GM19035 (cell line): Measurements from ENCODE around the gene MLST8.
A peak's percentile ranks its signal among the peaks of the same experiment; 100 is the strongest.
"Not testable (repeated sequence)": the region's sequence is repeated elsewhere in the genome, so short reads cannot be mapped to it uniquely, and the experiment has no call there.

Source experiments
- ATAC-seq: cut with Tn5 transposase; IDR thresholded peaks from one replicate; pipeline ENCODE4 v1.9.1; 2021; ENCODE audit not compliant: unreplicated experiment

MLST8 gene

DNA sequence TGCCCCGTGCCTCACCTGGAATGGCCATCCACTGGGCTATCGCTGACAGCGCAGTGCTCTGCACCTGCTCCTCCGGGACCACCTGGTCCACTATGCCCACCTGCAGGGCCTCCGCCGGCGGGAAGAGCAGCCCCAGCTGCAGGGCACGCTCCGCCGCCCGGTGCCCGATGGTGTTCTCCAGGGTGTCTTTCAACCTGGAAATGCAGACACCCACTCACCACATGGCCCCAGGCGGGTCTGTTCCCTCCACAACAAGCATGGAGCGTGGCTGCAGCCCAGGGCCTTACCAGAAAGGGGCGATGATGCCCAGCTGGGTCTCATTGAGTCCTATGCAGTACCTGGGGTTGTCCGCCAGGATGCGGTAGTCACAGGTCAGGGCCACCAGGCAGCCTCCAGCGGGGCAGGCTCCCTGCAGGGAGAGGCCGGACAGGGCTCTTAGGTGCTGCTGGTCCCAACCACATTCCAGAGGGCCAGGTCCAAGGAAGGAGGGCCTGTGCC lies 37.8 kb downstream of the MLST8 start:
- no peak for ATAC-seq

DNA sequence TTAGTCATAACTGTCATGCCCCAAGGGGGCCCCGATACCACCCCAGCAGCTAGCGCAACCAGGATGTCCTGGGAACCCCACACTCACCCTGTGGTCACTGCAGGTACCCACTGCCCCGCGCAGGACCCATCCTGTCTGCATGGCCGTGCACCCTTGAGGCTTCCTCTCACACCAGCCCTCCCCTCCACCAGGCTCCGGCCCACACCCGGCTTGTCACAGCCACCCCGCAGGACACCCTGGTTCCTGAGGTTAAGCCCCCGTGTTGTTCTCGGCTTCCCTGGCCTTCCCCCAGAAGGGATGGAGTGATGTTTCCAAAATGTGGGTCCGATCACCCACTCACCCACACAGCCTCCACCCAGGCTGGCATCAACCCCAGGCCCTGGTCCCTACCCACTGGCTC lies 38.5 kb downstream of the MLST8 start:
- no peak for ATAC-seq

DNA sequence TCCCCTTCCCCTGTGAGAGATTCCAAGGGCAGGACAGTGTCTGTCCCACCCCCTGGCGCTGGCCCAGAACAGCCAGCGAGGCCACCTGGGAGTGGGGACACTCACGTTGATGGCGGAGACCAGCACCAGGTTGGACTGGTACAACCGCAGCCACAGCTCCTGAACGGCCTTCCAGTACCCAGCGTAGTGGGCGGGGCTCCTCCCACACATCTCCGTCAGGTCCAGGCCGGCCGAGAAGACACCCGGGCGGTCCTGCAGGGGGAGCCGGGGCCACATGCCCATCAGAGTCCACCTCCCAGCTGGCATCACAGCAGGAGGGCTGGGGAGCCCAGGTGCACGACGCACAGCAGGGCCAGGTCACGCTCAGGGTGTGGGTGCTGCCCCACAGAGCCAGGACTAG lies 39.0 kb downstream of the MLST8 start:
- no peak for ATAC-seq

DNA sequence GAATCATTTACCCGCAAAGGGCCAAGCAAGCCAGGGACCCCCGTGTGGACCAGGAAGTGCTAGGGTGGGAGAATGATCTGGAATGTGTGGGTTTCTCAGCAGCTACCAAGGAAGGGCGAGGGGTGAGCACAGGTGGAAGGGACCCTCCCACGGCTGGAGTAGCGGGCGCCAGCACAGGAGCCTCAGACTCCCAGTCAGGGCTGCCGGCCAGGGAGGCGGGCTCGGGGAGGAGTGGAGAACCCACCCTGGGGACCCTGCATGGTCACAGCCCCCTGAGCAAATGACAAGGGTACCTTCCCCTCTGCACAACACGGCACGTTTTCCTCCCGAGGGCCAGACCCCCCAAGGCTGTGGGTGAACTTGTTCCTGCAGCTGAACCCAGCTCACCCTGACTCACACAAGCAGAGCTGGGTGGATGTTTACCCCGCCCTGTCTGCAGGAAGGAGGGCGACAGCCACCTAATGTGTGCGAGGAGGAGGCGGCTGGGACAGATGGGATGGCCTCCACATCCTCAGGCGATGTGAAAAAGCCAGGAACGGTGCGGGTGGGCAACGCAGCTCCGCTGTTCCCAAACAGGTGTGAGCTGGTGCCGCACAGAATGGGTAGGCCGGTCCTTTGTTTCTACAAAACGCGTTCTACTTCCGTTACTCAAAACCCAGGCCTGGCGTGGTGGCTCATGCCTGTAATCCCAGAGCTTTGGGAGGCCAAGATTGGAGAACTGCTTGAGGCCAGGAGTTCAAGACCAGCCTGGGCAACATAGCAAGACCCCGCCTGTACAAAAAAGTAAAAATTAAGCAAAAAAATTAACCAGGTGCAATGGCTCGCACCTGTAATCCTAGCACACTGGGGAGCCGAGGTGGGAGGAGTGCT lies 39.9 kb downstream of the MLST8 start:
- ATAC-seq: no peak

DNA sequence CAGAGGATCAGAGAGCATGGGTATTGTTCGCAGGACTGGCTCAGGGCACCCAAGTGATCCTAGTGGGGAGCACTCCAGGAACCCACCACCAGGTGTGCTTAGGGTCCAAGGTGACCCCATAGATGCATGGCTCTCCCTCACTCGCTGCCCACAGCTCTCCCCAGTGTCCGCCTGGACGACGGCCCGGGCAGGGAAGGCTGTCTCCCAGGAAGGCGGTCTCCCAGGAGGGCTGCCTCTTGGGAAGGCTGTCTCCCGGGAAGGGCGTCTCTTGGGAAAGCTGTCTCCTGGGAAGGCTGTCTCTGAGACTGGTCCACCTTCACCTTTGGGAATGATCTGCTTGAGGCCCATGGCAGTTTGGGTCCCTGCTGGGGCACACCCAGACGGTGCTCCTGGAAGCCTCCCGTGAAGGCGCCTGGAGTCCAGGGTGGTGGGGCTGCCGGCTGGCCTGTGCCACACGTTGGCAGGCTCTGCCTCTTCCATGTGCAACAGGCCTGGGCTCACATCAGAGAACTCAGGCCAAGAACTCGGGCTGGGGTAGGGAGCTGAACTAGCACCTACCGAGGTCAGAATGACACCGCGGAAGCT lies 41.1 kb downstream of the MLST8 start:
- no peak for ATAC-seq

DNA sequence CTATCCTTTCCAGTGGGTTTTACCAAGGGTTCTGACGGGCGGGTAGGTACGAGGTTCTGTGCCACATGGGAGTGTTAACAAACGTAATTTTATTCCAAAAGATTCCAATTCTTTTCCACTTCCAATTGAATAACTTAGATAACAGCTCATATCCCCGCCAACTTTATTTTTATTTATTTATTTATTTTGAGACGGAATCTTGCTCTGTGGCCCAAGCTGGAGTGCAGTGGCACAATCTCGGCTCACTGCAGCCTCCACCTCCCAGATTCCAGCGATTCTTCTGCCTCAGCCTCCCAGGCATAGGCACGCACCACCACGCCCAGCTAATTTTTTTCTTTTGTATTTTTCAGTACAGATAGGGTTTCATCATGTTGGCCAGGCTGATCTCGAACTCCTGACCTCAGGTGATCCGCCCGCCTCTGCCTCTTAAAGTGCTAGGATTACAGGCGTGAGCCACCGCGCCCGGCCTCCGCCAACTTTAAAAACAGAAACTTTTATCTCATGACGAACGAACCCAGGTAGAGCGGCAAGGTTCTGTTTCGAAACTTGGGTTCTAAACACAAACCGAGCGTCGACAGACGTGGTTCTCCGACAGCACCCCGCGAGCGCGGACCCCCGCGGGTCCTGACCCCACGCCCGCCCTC lies 45.5 kb downstream of the MLST8 start:
- ATAC-seq: no peak

DNA sequence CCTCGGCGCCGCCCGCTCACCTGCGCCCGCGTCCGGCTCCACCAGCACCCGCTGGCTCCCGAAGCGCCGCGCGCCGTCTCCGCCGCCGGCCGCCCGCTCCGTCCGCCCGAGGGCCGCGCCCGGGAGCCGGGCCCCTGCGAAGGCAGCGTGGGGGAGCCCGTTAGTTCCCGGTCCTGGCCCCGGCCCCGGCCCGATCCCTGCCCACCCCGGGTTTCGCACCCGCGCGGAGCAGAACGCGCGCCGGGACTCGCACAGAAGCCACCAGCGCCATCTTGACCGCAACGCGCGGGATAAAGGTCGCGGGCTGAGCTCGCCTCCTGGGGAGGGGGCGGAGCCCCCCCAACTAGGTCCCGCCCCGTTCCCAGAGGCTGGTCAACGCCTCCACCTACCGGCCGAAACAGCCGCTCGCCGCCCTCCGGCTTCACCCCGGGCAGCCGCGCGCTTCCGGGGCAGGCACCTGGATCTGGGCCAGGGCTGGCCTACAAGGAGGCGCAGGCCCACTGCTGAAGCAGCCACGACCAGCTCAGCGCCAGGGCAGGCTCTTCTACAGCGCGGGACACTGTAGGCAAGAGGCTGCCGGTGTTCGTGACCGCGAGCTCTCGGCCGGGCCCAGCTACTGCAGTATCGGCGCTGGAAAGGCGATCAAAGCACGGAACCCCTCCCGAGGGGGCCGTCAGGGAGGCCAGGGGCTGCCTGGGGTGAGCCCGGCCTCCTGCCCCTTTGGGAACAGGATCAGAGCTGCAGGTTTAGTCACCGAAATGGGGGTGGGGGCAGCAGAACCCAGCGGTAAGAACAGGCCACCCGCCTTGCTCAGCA lies 46.2 kb downstream of the MLST8 start, which contains the start of gene ECI1:
Gene ECI1, minus strand, starts transcription at position 292 of the 816 bp plus-strand sequence. Its CDS starts 21 bp downstream, at position 271.
- ATAC-seq: peak; percentile 90

DNA sequence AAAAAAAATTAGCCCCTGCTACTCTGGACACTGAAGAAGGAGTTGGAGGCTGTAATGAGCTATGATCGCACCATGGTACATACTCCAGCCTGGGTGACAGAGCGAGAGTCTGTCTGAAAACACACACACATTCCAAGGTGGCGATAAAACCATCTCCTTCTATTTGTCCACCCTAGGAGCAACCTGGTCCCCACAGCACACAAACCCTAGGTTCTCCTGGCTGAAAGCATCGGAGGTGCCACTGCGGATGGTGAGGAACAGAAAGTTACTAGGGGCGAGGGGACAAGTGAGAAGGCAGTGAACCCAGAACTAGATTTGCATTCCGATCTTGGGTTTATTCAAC lies 47.5 kb downstream of the MLST8 start:
- ATAC-seq: no peak

DNA sequence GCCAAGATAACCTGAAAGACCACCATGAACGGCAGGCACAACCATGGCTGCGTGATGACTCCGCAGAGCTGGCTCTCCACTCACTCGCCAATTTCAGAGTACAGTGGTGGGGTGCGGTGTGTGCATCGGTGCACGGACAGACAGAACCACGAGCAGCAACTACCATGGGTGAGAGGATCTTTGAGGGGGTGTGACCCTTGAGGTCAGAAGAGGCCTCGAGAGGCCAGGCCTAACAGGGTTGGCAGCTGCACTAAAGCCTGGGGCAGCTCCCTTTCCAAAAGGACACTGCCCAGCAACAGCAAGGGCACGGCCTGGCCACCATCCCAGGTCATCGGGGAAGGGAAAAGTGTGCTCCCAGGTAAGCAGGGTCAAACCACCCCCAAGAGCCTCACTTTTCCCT lies 48.0 kb downstream of the MLST8 start:
- no peak for ATAC-seq

DNA sequence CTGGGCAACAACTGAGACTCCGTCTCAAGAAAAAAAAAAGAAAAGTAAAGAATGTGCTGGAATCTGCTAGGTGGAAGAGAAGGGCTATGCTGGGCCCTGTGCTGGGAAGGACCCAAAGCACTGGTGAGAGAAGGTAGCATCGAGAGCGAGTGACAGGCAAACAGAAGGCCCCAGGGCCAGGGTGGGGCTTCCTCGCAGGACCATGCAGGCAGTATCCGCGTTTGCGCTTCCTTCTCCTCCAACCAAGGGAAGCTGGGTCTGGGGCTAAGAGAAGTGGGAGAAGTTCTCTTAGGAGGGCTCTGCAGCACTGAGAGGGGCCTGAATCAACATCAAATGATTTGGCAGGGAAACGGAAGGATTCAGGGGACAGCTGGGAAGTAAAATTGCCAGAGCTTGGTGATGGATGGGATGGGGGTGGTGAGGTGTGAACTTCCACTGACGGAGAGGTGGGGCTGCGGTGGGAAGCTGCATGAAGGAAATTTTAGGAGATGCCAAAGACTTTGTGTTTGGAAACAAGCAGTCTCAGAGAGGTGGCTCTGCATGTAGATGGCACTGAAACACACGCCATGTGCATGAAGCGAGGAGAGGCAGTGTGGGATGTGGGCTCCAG lies 51.4 kb downstream of the MLST8 start:
- ATAC-seq: no peak

DNA sequence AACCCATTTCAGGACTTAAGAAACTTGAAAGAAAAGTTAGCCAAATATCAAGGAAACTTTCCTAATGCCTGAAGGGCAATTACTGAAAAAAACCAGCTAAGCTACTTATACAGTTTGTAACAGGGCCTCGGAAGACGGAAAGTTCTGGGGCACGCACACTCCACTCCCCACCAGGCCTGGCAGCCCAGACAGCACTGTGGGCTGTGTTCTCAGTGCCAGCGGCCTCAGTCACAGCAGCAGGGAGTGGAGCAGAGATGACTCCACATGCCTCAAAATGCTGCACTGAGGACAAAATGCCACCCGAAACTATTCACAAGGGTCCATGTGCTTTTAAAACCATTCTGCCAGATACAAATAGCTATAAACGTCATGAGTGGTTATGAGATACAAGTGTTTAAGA lies 52.5 kb downstream of the MLST8 start:
- no peak for ATAC-seq

DNA sequence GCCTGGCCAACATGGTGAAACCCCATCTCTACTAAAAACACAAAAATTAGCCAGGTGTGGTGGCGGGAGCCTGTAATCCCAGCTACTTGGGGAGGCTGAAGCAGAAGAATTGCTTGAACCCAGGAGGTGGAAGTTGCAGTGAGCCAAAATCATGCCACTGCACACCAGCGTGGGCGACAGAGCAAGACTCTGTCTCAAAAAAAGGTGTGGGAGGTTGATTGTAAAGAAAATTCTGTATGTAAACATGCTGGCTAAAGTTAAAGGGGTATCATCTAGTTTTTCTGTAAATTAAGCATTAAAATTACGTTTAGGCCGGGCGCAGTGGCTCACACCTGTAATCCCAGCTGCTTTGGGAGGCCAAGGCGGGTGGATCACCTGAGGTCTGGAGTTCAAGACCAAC lies 53.3 kb downstream of the MLST8 start:
- not testable (repeated sequence) for ATAC-seq
